IMR-90 (cell line): ENCODE data around the gene MSN. TPM values are rescaled to one million over a fixed set of nuclear protein-coding genes. Genes with fewer than 3 reads are reported as not detected.
A peak's percentile ranks its signal among the peaks of the same experiment; 100 is the strongest.

Source experiments
- ATAC-seq: fragments of 200-7000 bp; cut with Tn5 transposase; 2 replicates; pipeline ENCODE4 v1.9.1; 2020; ENCODE audit warnings: low read depth, mild to moderate bottlenecking, moderate library complexity
- BruUV-seq: library from RNA; stranded (reverse); fragments of 400-500 nt; replicated peaks from 2 replicates; lab custom pipeline; 2021; lab: Mats Ljungman, UMichigan
- CTCF ChIA-PET: fragments of 300-600 bp; formaldehyde crosslinking; extraction: SDS; loops from one replicate; lab custom pipeline; 2021; ENCODE audit warnings: antibody characterized with exemption; lab: Yijun Ruan, JAX
- POLR2A ChIA-PET: fragments of 300-600 bp; sonication (Branson Sonifier 250); formaldehyde crosslinking; loops from one replicate; lab custom pipeline; 2022; ENCODE audit warnings: antibody characterized with exemption; ENCODE audit not compliant: unreplicated experiment; lab: Charles Lee
- DNase-seq: peaks from one replicate; pipeline ENCODE4 v3.0.0; 2013
- H2AFZ ChIP-seq: replicated peaks from 2 replicates; pipeline ENCODE3; 2013; ENCODE audit warnings: low read length, mild to moderate bottlenecking; ENCODE audit not compliant: poor library complexity
- H2AK5ac ChIP-seq: 2 replicates; pipeline ENCODE4 v1.6.1; 2013; ENCODE audit warnings: low read depth, low read length, inconsistent platforms
- H2AK9ac ChIP-seq: replicated peaks from 2 replicates; pipeline ENCODE3; 2013; ENCODE audit warnings: mild to moderate bottlenecking, low read depth, low read length, moderate library complexity; ENCODE audit not compliant: poor library complexity
- H2BK120ac ChIP-seq: 2 replicates; pipeline ENCODE4 v1.6.1; 2013; ENCODE audit warnings: low read depth, low read length, inconsistent platforms
- H2BK15ac ChIP-seq: 3 replicates; pipeline ENCODE4 v1.6.1; 2013; ENCODE audit warnings: low read depth, low read length, inconsistent platforms
- H2BK20ac ChIP-seq: 2 replicates; pipeline ENCODE4 v1.6.1; 2013; ENCODE audit warnings: low read depth, mild to moderate bottlenecking, inconsistent platforms, low read length, moderate library complexity
- H2BK5ac ChIP-seq: 2 replicates; pipeline ENCODE4 v1.6.1; 2013; ENCODE audit warnings: mild to moderate bottlenecking, low read depth, low read length, inconsistent platforms; ENCODE audit not compliant: poor library complexity, severe bottlenecking
- H3K14ac ChIP-seq: replicated peaks from 2 replicates; pipeline ENCODE4 v1.6.1; 2013; ENCODE audit warnings: low read depth, low read length, inconsistent platforms
- H3K18ac ChIP-seq: 2 replicates; pipeline ENCODE4 v1.6.1; 2013; ENCODE audit warnings: low read depth, low read length, control low read depth
- H3K23ac ChIP-seq: 2 replicates; pipeline ENCODE4 v1.6.1; 2013; ENCODE audit warnings: low read depth, low read length, inconsistent platforms
- H3K27ac ChIP-seq: 2 replicates; pipeline ENCODE4 v1.5.1; 2013; ENCODE audit warnings: mild to moderate bottlenecking, control low read depth, low read length; ENCODE audit not compliant: insufficient read depth
- H3K27me3 ChIP-seq: 2 replicates; pipeline ENCODE4 v1.6.1; 2013; ENCODE audit warnings: low read length; ENCODE audit not compliant: control insufficient read depth, insufficient read depth
- H3K36me3 ChIP-seq: 2 replicates; pipeline ENCODE4 v1.6.1; 2013; ENCODE audit warnings: low read length, mixed read lengths; ENCODE audit not compliant: control insufficient read depth, insufficient read depth
- H3K4ac ChIP-seq: 2 replicates; pipeline ENCODE4 v1.6.1; 2013; ENCODE audit warnings: low read depth, low read length, inconsistent platforms
- H3K4me1 ChIP-seq: 2 replicates; pipeline ENCODE4 v1.6.1; 2013; ENCODE audit warnings: low read length, mixed read lengths; ENCODE audit not compliant: control insufficient read depth, insufficient read depth
- H3K4me2 ChIP-seq: 2 replicates; pipeline ENCODE4 v1.6.1; 2013; ENCODE audit warnings: low read depth, mild to moderate bottlenecking, control low read depth, low read length, moderate library complexity
- H3K4me3 ChIP-seq: 2 replicates; pipeline ENCODE4 v1.5.1; 2013; ENCODE audit warnings: low read depth, mild to moderate bottlenecking, control low read depth, low read length, moderate library complexity; ENCODE audit not compliant: insufficient read depth
- H3K56ac ChIP-seq: 2 replicates; pipeline ENCODE4 v1.6.1; 2013; ENCODE audit warnings: low read length, inconsistent platforms; ENCODE audit not compliant: insufficient read depth; ENCODE audit errors: extremely low read depth
- H3K79me1 ChIP-seq, 2 experiments: 2 replicates each; pipeline ENCODE4 v1.6.1; 2013; ENCODE audit warnings: low read length in 2 of 2, inconsistent platforms in 1 of 2, low read depth in 1 of 2
- H3K9ac ChIP-seq: 2 replicates; pipeline ENCODE4 v1.6.1; 2013; ENCODE audit warnings: low read depth, low read length, control low read depth
- H3K9me1 ChIP-seq: 2 replicates; pipeline ENCODE4 v1.6.1; 2013; ENCODE audit warnings: low read length, inconsistent platforms; ENCODE audit not compliant: insufficient read depth
- H3K9me3 ChIP-seq: 2 replicates; pipeline ENCODE4 v1.6.1; 2013; ENCODE audit warnings: low read length; ENCODE audit not compliant: control insufficient read depth, insufficient read depth
- H4K20me1 ChIP-seq: 2 replicates; pipeline ENCODE4 v1.6.1; 2013; ENCODE audit warnings: low read length, inconsistent platforms; ENCODE audit not compliant: insufficient read depth
- H4K5ac ChIP-seq: 2 replicates; pipeline ENCODE4 v1.6.1; 2013; ENCODE audit warnings: mild to moderate bottlenecking, low read depth, low read length, control low read depth
- H4K8ac ChIP-seq, 2 experiments: 2 replicates each; pipeline ENCODE4 v1.6.1; 2013; ENCODE audit warnings: low read depth in 2 of 2, low read length in 2 of 2, control low read depth in 1 of 2, inconsistent platforms in 1 of 2
- H4K91ac ChIP-seq: 2 replicates; pipeline ENCODE4 v1.6.1; 2013; ENCODE audit warnings: low read depth, low read length, inconsistent platforms; ENCODE audit not compliant: insufficient read depth
- BHLHE40 ChIP-seq: fragments of 150-350 bp; IDR thresholded peaks from 2 replicates; pipeline ENCODE4 v1.6.1; 2016; ENCODE audit warnings: mild to moderate bottlenecking, low read depth, low read length
- CEBPB ChIP-seq: IDR thresholded peaks from 2 replicates; pipeline ENCODE4 v1.6.1; 2012; ENCODE audit warnings: low read depth, low read length, improper control_type of control experiment
- CHD1 ChIP-seq: IDR thresholded peaks from 2 replicates; pipeline ENCODE4 v1.6.1; 2012; ENCODE audit warnings: low read depth, low read length, improper control_type of control experiment
- ELK1 ChIP-seq: fragments of 150-350 bp; IDR thresholded peaks from 2 replicates; pipeline ENCODE4 v1.6.1; 2016; ENCODE audit warnings: low read depth, mild to moderate bottlenecking, low read length, moderate library complexity, borderline replicate concordance
- FOS ChIP-seq: fragments of 150-350 bp; IDR thresholded peaks from 2 replicates; pipeline ENCODE4 v1.6.1; 2016; ENCODE audit warnings: low read depth, low read length
- MAFK ChIP-seq: IDR thresholded peaks from 2 replicates; pipeline ENCODE4 v1.6.1; 2012; ENCODE audit warnings: low read depth, low read length, improper control_type of control experiment
- MAZ ChIP-seq: IDR thresholded peaks from 2 replicates; pipeline ENCODE4 v1.6.1; 2012; ENCODE audit warnings: low read depth, mild to moderate bottlenecking, low read length, improper control_type of control experiment, moderate library complexity, borderline replicate concordance
- MXI1 ChIP-seq: IDR thresholded peaks from 2 replicates; pipeline ENCODE4 v1.6.1; 2012; ENCODE audit warnings: low read depth, mild to moderate bottlenecking, low read length, moderate library complexity, borderline replicate concordance
- NFE2L2 ChIP-seq: fragments of 150-350 bp; IDR thresholded peaks from 2 replicates; pipeline ENCODE4 v1.6.1; 2016; ENCODE audit warnings: low read depth, mild to moderate bottlenecking, low read length
- POLR2A ChIP-seq: IDR thresholded peaks from 2 replicates; pipeline ENCODE4 v1.6.1; 2012; ENCODE audit warnings: mild to moderate bottlenecking, low read depth, low read length
- RAD21 ChIP-seq: IDR thresholded peaks from 2 replicates; pipeline ENCODE4 v1.6.1; 2012; ENCODE audit warnings: low read length, improper control_type of control experiment
- RCOR1 ChIP-seq: IDR thresholded peaks from 2 replicates; pipeline ENCODE4 v1.6.1; 2012; ENCODE audit warnings: mild to moderate bottlenecking, low read length, improper control_type of control experiment; ENCODE audit not compliant: insufficient replicate concordance
- RFX5 ChIP-seq: IDR thresholded peaks from 2 replicates; pipeline ENCODE4 v1.8.0; 2012; ENCODE audit warnings: low read depth, mild to moderate bottlenecking, low read length, moderate library complexity
- SMC3 ChIP-seq: fragments of 150-350 bp; IDR thresholded peaks from 2 replicates; pipeline ENCODE4 v1.6.1; 2016; ENCODE audit warnings: low read depth, mild to moderate bottlenecking, antibody characterized with exemption, low read length, moderate library complexity
- WGBS, 2 experiments: methylation state at CpG; one replicate each; pipeline versions ENCODE4 v1.1.5 to v1.1.7; 2013; ENCODE audit warnings: missing lambda C conversion rate in 2 of 2; ENCODE audit not compliant: insufficient read length in 1 of 2; ENCODE audit errors: extremely low coverage in 2 of 2; 5-methylcytosine and 5-hydroxymethylcytosine counted together
- dilution Hi-C: fragments of 300-500 bp; cut with HindIII; formaldehyde crosslinking; loops from one replicate; pipeline ENCODE4 v1.14.3; 2018; ENCODE audit warnings: low sequenced_read_pairs; ENCODE audit not compliant: unreplicated experiment
- in situ Hi-C: fragments of 300-500 bp; cut with MboI; formaldehyde crosslinking; loops from 3 replicates; pipeline ENCODE4 v1.14.3; 2019; ENCODE audit warnings: low sequenced_read_pairs, inconsistent platforms, mixed read lengths
- intact Hi-C: fragments of 100-400 bp; cut with micrococcal nuclease; formaldehyde crosslinking; loops from 2 replicates; pipeline ENCODE4 v1.10.0; 2022
- polyA plus RNA-seq, 3 experiments: library from polyadenylated mRNA; depleted of rRNA; stranded (reverse); fragments of >200 nt; gene quantifications; 2 replicates each; pipeline ENCODE4 v1.2.3, GENCODE V29; 2012; ENCODE audit warnings: low replicate concordance in 1 of 3
- total RNA-seq: library from RNA; depleted of rRNA; stranded (reverse); fragments of >200 nt; gene quantifications from 2 replicates; pipeline ENCODE4 v1.2.3, GENCODE V29; 2012
- TF ChIP-seq, protein P1 (sequence below): fragments of 150-350 bp; IDR thresholded peaks from 2 replicates; pipeline ENCODE4 v1.6.1; 2017; ENCODE audit warnings: mild to moderate bottlenecking, antibody characterized with exemption, low read length, low read depth

Gene MSN
- total and polyA plus RNA-seq, 2 of the 4 experiments (the other 2 are of a cell fraction): 422 to 619 TPM

GRCh38 chrX:65668377-65669310 lies 1.2 kb downstream of the MSN start:
- Histone ChIP-seq H3K36me3 (peaks cover 5% of the 10 kb centered on the region; the same call in 1 of the 2 replicates), H2AK9ac (peak overlapping the region; percentile 99), H2BK120ac (peak overlapping the region; percentile 80), H3K9ac (peak overlapping the region; percentile 97), H3K4ac (peak overlapping the region; percentile 98), H3K14ac (peak overlapping the region; percentile 97), H2AK5ac (peak overlapping the region; percentile 100), H3K9me3 (no peaks in the 10 kb centered on the region), H4K8ac (peak overlapping the region; percentile 75 to 91), H3K4me1 (no peaks in the 10 kb centered on the region; the same call in 1 of the 2 replicates), H3K4me2 (peak overlapping the region; percentile 81), H2BK5ac (peak overlapping the region; percentile 97), H3K27me3 (no peaks in the 10 kb centered on the region), H3K18ac (peak overlapping the region; percentile 79), H2BK20ac (peak overlapping the region; percentile 59; the same call in 1 of the 2 replicates), H3K23ac (peak overlapping the region; percentile 98), H4K5ac (peak overlapping the region; percentile 76), H4K20me1 (peaks cover 40% of the 10 kb centered on the region), H3K56ac (peak overlapping the region; percentile 94), H3K27ac (peak overlapping the region; percentile 99), H3K79me1 (peaks cover 0 to 5% of the 10 kb centered on the region in 2 experiments; a peak in 2 of 4 replicates), H2AFZ (peak overlapping the region; percentile 72), H3K9me1 (peaks cover 3% of the 10 kb centered on the region; the same call in 1 of the 2 replicates), H3K4me3 (peak overlapping the region; percentile 99), H4K91ac (peak overlapping the region; percentile 97), H2BK15ac (peak overlapping the region; percentile 52; the same call in 2 of the 3 replicates)
- ChIA-PET POLR2A (interaction anchor here (0.5 to 1.8 kb wide), 3 partner anchors 14 to 72 kb away, joined by 3 to 7 read pairs (median 4); no protein-coding TSS in a partner anchor), CTCF (interaction anchor here (1.3 kb wide), 1 partner anchor 72 kb away, joined by 3 read pairs; no protein-coding TSS in a partner anchor)
- dilution Hi-C loops: no loop called here
- in situ Hi-C loops: no loop called here
- 17% methylated on average over 1 of the region's 13 CpGs; no CpG with 5 or more reads in 1 of the 2 experiments for WGBS, 2 experiments
- BruUV-seq: no TSS peak
- ATAC-seq: peak; percentile 58
- peak; percentile 80 for DNase-seq
- intact Hi-C loops: loop anchor here (1.0 kb wide), 2 partner anchors 38 to 73 kb away; no protein-coding TSS in a partner anchor
- no peak for TF ChIP-seq ELK1
- TF ChIP-seq MXI1: 0 out of 2 replicates have a peak, but pooled peaks have one; percentile 32
- no peak for TF ChIP-seq RFX5
- peak; percentile 56; the same call in 1 of the 2 replicates for TF ChIP-seq MAZ
- TF ChIP-seq CHD1: no peak; the same call in 1 of the 2 replicates
- TF ChIP-seq FOS: no peak
- no peak for TF ChIP-seq RCOR1
- peak; percentile 77 for TF ChIP-seq POLR2A
- TF ChIP-seq, protein P1, sequence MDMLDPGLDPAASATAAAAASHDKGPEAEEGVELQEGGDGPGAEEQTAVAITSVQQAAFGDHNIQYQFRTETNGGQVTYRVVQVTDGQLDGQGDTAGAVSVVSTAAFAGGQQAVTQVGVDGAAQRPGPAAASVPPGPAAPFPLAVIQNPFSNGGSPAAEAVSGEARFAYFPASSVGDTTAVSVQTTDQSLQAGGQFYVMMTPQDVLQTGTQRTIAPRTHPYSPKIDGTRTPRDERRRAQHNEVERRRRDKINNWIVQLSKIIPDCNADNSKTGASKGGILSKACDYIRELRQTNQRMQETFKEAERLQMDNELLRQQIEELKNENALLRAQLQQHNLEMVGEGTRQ: no peak
- TF ChIP-seq MAFK: peak; percentile 49; the same call in 1 of the 2 replicates
- no peak for TF ChIP-seq SMC3
- TF ChIP-seq CEBPB: peak; percentile 69
- TF ChIP-seq NFE2L2: peak; percentile 89
- TF ChIP-seq RAD21: peak; percentile 2; the same call in 1 of the 2 replicates
- TF ChIP-seq BHLHE40: no peak
